Measurements from ENCODE around the gene LY86. TPM values are rescaled to one million over a fixed set of nuclear protein-coding genes. Genes with fewer than 3 reads are reported as not detected.

Gene LY86
- total RNA-seq, 4 donors from 2014 or later, result 1.2 to 2.8 TPM; not detected in 2

GRCh38 chr6:6569811-6570164, 18.7 kb upstream of the LY86 start:
- WGBS, 2 donors, result 85 to 92% methylated on average over 2 of the region's 2 CpGs
- H3K27ac ChIP-seq, result no peak overlapping the region
- intact Hi-C loops (cut with DNase I), result no loop called here
- DNase-seq, result no peak
- H3K4me3 ChIP-seq (replicated peaks in 1 of 3), result no peak overlapping the region
- H3K9me3 ChIP-seq, result no peaks in the 10 kb centered on the region
- H3K4me1 ChIP-seq, result no peaks in the 10 kb centered on the region
- no peak for TF ChIP-seq CTCF (IDR thresholded peaks at IDR 0.05)
- no peak for TF ChIP-seq POLR2A (IDR thresholded peaks at IDR 0.05)
- H3K36me3 ChIP-seq, result no peaks in the 10 kb centered on the region
- no peaks in the 10 kb centered on the region for H3K27me3 ChIP-seq

GRCh38 chr6:6570929-6571671, 17.4 kb upstream of the LY86 start:
- intact Hi-C loops (cut with DNase I), result no loop called here
- Histone ChIP-seq H3K27ac (no peak overlapping the region), H3K27me3 (no peaks in the 10 kb centered on the region), H3K4me3 (replicated peaks in 1 of 3) (no peak overlapping the region), H3K4me1 (no peaks in the 10 kb centered on the region), H3K9me3 (no peaks in the 10 kb centered on the region), H3K36me3 (no peaks in the 10 kb centered on the region)
- TF ChIP-seq POLR2A (IDR thresholded peaks at IDR 0.05) (no peak), CTCF (IDR thresholded peaks at IDR 0.05) (no peak)
- no peak for DNase-seq
- 58 to 66% methylated on average over 4 of the region's 4 CpGs for WGBS, 2 donors

GRCh38 chr6:6575143-6575542, 13.4 kb upstream of the LY86 start:
- Histone ChIP-seq H3K4me1 (no peaks in the 10 kb centered on the region), H3K27ac (no peak overlapping the region), H3K36me3 (no peaks in the 10 kb centered on the region), H3K27me3 (no peaks in the 10 kb centered on the region), H3K4me3 (replicated peaks in 1 of 3) (no peak overlapping the region), H3K9me3 (no peaks in the 10 kb centered on the region)
- intact Hi-C loops (cut with DNase I), result no loop called here
- WGBS, 2 donors, result 88 to 92% methylated on average over 4 of the region's 4 CpGs
- no peak for TF ChIP-seq CTCF (IDR thresholded peaks at IDR 0.05)
- TF ChIP-seq POLR2A (IDR thresholded peaks at IDR 0.05), result no peak
- no peak for DNase-seq

GRCh38 chr6:6577735-6578134, 10.8 kb upstream of the LY86 start:
- no peak overlapping the region for H3K4me3 ChIP-seq (replicated peaks in 1 of 3)
- no peak for DNase-seq
- WGBS, 2 donors, result 92 to 94% methylated on average over 1 of the region's 1 CpG
- H3K36me3 ChIP-seq, result no peaks in the 10 kb centered on the region
- H3K9me3 ChIP-seq, result no peaks in the 10 kb centered on the region
- H3K27ac ChIP-seq, result no peak overlapping the region
- intact Hi-C loops (cut with DNase I), result no loop called here
- TF ChIP-seq CTCF (IDR thresholded peaks at IDR 0.05) (no peak), POLR2A (IDR thresholded peaks at IDR 0.05) (no peak)
- no peaks in the 10 kb centered on the region for H3K27me3 ChIP-seq
- peaks cover 12 to 16% of the 10 kb centered on the region in 2 donors for H3K4me1 ChIP-seq

DNA sequence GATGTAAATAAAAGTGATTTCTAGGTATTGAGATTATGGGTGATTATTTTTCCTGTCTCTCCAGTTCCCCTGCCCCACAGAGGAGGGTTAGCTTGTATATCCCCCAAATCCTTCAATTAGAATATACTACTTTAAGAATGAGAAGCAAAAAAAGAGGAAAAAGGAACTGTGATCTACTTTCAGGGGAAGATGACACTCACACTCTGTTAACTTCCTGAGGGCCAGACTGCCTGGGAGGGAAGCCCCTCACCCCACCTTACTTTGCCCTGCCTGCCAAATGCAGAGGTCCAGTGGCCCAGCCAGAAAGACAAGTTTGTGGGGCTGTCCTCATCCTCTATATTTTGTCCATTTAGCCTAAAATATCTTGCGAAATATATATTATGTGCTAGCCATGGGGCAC, 9.2 kb upstream of the LY86 start:
- Histone ChIP-seq H3K36me3 (no peaks in the 10 kb centered on the region), H3K9me3 (no peaks in the 10 kb centered on the region), H3K27me3 (no peaks in the 10 kb centered on the region), H3K4me3 (replicated peaks in 1 of 3) (no peak overlapping the region), H3K4me1 (peaks cover 15 to 20% of the 10 kb centered on the region in 2 donors), H3K27ac (no peak overlapping the region)
- TF ChIP-seq CTCF (IDR thresholded peaks at IDR 0.05), result no peak
- TF ChIP-seq POLR2A (IDR thresholded peaks at IDR 0.05), result no peak
- WGBS, 2 donors, result 97% methylated on average over 1 of the region's 1 CpG
- DNase-seq, result no peak
- intact Hi-C loops (cut with DNase I), result no loop called here

All from thyroid gland (tissue), 4 donors.